ENCODE measurements around the gene COL9A3.
"Not testable (repeated sequence)": the region's sequence is repeated elsewhere in the genome, so short reads cannot be mapped to it uniquely, and the experiment has no call there.

Gene COL9A3

DNA sequence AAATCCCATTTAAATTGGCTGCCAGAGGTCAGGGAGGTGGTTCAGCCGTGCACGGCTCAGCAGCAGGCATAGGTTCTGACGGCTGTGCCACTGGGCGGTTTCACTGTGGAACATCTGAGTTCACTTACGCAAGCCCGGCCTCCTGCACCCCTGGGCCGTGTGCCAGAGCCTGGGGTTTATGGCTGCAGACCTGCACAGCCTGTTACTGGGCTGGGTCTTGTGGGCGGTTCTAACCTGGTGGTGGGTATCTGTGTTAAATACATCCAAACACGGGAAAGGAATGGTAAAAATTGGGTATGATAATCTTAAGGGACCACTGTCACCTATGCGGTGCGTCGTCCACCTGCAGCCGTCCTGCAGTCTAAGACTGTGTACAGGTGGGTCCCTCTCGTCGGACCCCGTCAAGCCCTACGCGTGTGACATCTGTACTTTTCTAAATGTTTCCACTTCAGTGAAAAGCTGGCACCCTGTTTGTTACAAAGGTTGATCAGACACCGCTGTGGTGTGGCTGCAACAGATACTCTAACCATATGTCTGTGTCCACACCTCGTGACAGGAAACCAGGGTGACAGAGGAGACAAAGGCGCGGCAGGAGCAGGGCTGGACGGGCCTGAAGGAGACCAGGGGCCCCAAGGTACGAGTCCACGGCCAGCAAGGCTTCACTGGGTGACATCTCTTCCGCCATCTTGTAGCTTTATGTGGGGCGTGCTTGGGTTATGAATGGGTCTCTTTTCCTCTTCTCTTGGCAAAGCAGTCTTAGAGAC, 21.5 kb downstream of the COL9A3 start:
- no peak for DNase-seq

DNA sequence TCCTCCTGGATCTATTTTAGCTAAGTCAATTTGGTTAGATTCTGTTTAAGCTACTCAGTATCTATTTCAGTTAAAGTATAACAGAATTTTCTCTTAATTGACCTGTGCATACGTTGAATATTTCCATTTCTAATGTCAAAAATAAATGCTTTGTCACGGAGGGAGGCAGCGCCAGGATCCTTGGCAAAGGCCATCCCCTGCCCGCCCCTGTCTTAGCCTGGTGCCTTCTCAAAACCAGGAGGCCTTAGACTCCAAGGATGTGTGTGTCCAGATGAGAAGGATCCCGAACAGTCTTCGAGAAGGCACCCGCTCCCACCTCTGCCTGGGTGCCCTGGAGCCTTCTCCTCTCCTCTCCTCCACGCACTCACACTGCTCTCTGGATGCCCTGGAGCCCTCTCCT, 22.4 kb downstream of the COL9A3 start:
- no peak for DNase-seq

DNA sequence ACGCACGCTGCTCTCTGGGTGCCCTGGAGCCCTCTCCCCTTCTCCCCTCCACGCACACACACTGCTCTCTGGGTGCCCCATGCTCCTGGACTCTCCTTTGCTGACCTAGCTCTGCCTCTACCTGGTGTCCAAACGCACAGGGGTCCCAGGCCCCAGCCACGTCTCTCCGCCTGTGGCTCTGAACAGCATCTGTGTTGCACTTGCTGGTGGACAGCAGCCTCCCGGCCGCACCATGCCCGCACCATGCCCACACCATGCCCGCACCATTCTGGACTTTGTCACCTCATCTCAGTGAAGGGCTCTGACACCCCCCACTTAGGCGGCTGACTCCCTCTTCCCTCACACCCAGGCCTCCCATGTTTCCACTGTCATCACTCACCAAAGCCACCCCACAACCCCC, 23.0 kb downstream of the COL9A3 start:
- DNase-seq: no peak

DNA sequence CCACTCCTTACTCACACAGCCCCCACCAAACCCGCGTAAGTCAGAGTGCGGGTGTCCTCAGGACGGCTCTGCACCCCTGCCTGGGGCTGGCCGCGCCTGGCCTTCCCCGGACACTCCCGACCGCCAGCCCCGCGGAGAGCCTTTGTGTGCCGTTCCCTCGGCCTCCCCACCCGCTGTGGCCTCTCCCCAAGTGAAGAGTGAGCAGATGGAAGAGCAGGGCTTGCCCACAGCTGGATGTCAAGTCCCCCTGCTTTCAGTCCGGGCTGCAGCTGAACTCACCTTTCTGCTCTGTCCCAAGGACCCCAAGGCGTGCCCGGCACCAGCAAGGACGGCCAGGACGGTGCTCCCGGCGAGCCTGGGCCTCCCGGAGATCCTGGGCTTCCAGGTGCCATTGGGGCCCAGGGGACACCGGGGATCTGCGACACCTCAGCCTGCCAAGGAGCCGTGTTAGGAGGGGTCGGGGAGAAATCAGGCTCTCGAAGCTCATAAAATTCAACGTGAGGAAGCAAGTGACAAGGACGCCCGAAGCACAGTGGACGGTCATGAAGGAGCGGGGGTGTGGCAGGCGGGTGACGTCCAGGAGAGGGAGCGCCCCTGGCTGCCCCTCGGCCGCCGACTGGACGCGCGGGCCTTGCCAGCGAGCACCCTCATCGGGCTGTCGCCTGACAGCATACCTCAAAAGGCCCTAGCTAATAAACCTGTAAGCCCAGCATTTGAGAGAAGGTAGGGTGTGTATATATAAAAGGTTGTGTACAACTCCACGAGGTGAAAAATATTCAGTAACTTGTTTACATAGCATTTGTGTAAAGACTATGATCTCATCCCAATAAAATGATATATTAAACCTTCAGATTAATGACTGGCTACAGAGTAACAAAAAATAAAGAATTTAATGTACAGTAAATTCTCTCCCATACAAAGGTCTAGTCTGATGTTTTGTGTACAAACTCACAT, 23.7 kb downstream of the COL9A3 start:
- DNase-seq: no peak

DNA sequence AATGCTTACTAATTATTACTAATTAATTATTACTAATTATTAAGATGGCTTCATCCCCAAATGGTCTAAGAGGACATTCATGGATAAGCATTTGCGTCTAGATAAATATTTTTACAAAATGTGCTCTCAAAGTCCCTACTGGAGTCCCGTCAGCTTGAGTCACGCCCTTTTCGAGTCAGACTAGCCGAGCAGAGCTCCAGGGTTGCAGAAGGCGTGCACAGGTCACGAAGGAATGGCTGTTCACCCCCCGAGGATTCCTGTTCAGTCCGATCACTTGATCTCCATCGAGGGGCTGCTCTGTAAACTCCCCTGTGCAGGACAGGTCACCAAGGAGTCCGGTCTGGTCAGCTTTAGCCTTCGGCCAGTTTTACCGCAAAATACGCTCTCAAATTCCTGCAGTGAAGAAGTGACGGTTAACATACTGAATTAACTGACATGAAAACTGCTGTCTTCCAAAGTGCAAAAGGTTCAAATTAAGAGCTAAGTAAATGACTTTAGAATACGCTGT, 24.9 kb downstream of the COL9A3 start:
- no peak for DNase-seq

DNA sequence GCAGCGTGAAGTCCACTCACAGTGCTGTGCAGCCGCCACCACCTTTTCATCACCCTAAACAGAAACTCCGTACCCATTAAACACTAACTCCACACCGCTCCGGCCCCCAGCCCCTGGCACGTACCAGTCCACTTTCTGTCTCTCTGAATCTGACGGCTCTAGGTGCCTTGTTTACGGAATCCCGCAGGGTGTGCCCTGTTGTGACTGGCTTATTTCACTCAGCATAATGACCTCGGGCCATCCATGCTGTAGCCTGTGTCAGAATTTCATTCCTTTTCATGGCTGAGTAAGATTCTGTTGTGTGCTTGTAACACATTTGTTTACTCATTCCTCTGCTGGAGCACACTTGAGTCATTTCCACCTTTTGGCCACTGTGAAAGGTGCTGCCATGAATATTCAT, 26.8 kb downstream of the COL9A3 start:
- DNase-seq: no peak

DNA sequence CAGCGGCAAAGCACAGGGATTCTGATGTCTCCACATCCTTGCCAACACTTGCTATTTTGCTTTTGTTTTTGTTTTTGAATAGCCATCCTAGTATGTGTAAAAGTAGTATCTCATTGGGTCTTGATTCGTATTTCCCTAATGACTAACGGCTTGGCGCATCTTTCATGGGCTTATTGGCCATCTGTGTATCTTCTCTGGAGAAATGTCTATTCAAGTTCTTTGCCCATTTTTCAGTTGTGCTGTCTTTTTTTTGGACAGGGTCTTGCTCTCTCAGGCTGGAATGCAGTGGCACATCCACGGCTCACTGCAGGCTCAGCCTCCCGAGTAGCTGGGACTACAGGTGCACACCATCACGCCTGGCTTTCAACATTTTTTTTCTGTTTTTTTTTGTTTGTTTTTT, 27.3 kb downstream of the COL9A3 start:
- DNase-seq: no peak

DNA sequence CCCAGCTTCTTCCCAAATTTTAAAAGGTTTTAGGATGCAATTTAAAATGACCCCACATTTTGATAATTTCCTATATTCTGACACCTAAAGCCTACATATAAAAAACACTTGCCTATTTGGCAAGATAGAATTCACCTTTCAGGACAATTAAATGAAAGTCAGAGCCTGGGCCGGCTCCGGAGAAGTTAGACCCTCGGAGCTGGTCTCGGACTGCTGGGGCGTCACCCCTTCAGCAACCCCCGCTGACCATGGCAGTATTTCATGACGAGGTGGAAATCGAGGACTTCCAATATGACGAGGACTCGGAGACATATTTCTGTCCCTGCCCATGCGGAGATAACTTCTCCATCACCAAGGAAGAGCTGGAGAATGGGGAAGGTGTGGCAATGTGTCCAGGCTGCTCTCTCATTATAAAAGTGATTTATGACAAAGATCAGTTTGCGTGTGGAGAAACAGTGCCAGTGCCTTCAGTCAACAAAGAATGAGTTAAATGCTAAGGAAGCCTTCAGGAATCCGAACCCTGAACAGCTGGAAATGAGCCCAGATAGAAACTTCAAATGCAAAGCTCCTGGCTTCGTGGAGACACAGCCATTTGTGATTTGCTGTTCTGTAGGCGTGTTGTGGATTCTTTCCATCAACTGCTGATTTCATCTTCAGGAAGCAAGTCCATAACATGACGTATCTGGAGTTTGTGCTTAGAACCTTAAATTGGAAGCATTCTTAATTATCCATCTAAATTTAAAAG, 28.7 kb downstream of the COL9A3 start:
- DNase-seq: no peak

DNA sequence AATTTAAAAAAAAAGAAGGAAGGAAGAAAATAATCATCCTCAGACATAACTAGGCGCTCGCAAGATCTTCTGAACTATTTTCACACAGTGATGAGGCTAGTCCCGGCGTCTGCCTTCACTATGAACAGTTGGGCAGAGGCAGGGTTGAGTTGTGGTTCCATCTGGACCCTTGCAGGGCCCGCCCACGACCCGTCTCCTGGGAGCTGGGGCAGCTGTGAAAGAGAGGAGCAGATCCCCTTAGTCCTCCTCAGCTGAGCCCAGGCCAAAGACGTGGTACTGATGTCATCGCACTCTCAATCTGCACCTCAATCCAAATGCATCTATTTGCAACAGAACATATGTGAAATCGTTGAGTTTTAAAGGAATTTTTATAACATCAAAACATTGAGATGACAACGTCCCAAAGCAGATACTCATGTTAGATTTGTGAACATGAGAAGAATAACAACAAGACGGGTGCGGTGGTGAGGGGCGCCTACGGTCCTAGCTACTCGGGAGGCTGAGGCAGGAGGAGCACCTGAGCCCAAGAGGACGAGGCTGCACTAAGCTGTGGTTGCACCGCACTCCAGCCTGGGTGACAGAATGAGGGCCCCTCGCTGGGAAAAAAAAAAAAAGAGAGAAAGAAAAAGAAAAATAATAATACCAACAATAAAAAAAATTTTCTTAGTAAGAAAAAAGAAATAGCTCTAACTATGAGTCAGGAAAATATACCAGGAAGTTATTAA, 29.5 kb downstream of the COL9A3 start:
- DNase-seq: no peak

DNA sequence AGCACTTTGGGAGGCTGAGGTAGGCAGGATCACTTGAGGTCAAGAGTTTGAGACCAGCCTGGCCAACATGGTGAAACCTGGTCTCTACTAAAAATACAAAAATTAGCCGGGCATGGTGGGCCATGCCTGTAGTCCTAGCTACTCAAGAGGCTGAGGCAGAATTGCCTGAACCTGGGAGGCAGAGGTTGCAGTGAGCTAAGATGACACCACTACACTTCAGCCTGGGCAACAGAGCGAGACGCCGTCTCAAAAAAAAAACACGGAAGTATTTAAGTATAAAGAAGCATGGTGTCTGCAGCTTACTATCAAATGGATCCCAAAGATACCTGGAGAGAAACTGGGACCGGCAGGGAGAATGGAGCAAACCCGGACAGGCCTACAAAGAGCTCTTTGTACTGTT, 32.1 kb downstream of the COL9A3 start:
- DNase-seq: not testable (repeated sequence)

DNA sequence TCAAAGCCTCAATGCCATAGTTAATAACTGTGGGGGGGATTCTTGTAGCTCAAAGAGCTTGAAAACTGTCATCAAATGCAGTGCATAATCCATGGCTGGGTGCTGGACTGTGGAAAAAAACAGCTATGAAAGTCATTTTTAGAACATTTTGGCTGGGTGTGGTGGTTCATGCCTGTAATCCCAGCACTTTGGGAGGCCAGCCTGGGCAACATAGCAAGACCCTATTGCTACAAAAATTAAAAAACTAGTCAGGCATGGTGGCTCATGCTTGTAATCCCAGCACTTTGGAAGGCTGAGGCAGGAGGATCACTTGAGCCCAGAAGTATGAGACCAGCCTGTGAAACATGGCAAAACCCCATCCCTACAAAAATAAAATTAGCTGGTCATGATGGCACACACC, 32.6 kb downstream of the COL9A3 start:
- no peak for DNase-seq

DNA sequence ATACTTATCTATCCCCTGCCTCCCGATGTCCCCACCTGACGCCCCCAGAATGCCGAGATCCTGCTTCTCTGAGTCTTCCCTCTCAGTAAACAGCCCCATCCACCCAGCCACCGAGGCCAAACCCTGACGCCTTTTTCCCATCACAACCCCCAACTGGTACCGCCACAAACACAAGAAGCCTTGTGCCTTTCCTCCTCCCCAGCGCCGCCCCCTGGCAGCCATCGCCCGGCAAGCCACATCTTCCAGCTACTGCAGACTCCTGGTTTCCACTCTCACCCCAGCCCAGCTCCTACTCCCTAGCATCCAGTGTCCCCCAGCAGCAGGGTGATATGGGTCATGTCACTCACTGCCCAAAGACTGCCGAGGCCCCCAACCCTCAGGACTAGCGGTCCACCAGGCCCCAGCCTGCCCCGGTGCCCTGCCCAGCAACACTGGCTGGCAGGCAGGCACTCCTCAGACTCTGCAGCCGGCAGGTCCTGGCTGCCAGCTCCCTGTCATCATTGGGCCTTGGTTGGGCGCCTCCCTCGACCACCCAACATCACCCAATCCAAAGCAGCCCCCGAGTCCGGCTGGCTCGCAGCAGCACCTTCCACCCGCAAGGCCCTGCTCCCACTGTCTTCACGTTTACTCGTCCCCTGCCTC, 33.6 kb downstream of the COL9A3 start:
- DNase-seq: no peak

DNA sequence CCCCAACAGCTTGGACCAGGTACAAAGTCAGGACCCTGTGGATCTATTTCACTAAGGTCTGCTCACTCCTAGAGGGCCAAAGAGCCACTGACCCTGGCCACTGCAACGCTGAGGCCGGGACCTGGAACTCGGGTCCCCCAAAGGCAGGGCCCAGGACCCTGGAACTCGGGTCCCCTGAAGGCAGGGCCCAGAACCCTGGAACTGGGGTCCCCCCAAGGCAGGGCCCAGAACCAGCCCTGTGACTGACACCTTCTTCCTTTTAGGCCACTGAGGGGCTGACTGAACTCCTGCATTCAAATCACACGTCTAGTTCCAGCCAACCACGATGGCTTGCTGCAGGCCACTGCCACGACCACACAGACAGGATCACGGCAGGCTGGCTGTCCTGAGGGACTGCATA, 35.3 kb downstream of the COL9A3 start:
- DNase-seq: no peak

DNA sequence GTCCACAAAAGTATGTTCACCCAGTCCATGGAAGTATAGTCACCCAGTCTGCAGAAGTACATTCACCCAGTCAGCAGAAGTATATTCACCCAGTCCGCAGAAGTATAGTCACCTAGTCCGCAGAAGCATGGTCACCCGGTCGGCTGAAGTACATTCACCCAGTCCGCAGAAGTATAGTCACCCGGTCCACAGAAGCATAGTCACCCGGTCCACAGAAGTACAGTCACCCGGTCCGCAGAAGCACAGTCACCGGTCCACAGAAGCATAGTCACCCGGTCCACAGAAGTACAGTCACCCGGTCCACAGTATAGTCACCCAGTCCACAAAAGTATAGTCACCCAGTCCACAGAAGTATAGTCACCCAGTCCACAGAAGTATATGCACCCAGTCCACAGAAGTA, 36.0 kb downstream of the COL9A3 start:
- DNase-seq: no peak

DNA sequence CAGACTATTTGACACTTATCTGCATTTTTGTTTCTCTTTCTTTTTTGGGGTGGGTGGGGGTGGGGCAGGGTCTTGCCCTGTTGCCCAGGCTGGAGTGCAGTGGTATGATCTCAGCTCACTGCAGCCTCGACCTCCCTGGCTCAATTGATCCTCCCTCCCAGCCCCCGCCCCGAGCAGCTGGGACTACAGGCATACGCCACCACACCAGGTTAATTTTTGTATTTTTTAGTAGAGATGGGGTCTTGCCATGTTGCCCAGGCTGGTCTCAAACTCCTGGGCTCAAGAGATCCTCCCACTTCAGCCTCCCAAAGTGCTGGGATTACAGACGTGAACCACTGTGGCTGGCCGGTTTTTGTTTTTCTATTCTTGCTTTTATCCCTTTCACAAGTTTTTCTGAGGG, 36.5 kb downstream of the COL9A3 start:
- DNase-seq: not testable (repeated sequence)

DNA sequence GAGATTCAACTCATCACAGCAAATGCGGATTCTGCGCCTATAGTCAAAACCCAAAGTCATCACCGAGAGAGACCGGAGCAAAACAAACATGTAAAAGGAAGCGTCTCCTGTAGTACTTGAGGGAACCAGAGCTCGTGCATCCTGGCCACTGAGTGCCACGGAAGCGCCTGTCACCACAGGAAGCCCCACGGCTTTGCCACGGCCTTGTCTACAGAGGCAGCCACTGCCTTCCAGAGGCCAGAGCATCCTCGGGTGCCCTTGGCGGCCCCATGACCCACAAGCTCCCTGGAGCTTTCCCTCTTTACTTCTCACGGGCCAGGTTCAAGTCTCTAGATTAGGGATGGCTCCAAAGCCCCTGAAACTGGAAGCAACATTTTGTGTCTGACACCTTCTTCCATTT, 37.3 kb downstream of the COL9A3 start:
- no peak for DNase-seq

DNA sequence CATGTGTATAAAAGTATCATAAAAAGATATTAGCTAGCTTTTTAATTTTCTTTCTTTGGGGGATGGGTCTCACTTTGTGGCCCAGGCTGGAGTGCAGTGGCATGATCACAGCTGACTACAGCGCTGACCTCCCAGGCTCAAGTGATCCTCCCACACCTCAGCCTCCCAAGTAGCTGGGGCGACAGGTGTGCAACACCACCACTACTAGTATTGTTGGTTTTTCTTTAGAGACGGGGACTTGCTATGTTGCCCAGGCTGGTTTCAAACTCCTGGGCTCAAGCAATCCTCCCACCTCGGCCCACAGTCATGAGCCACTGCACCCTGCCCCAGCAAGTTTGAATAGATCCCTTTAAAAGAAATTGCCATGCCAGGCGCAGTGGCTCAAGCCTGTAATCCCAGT, 38.3 kb downstream of the COL9A3 start:
- DNase-seq: no peak

DNA sequence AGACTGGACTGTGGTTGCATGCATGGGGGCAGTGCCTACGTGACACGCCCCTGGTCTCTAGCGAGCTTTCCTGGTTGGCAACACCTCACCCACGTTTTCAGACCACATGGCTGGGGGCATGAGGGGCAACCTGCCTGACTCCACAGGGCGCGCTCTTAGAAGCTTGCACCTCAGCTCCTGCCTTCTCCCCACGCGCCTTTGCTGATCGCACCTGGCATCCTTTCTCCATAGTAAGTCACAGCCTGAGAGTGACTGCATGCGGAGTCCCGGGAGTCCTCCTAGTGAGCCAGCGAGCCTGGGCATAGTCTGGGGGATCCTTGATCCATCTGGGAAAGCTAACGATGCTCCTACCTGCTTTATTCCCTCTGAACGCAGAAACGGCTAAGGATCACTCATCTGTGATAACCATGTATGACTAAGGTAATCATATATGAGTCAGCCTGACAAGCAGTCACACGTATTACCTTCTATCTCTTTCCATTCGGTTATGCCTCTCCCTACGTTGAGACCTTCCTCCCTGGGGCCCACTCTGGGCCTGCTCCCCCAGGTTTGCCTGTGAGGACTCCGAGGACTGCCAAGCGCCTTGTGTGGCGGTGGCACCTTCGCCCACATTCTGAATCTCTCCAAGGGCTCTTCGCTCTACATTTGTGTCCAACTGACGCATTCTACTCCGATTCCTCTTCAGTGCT, 40.2 kb downstream of the COL9A3 start:
- DNase-seq: no peak

DNA sequence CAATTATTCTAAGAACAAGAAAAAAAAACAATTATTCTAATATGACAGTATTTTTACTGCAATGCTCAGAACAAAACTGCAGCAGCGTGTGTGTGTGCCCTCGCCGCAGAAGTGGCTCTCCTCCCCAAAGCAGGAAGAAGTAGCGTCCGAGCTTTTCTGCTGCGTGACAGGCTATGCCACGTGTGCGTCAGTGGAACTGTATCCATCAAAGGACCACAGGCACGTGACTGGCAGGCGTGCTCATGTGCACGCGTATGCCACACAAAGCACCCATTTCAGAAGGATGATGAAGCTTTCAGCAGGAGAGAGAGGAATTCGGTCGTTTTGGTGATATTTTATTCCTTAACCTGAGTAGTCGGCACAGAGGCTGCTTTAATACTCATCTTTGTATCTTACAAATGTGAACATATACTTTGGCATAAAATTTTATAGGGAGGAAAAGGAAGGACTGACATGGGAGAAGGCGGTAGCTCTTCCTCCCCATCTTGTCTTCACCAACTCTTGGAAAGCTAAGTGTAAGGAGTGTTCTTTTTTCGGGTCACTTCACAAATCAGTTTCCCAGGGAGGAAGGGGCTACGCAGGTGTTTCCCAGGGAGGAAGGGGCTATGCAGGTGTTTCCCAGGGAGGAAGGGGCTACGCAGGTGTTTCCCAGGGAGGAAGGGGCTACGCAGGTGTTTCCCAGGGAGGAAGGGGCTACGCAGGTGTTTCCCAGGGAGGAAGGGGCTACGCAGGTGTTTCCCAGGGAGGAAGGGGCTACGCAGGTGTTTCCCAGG, 41.4 kb downstream of the COL9A3 start:
- DNase-seq: no peak

DNA sequence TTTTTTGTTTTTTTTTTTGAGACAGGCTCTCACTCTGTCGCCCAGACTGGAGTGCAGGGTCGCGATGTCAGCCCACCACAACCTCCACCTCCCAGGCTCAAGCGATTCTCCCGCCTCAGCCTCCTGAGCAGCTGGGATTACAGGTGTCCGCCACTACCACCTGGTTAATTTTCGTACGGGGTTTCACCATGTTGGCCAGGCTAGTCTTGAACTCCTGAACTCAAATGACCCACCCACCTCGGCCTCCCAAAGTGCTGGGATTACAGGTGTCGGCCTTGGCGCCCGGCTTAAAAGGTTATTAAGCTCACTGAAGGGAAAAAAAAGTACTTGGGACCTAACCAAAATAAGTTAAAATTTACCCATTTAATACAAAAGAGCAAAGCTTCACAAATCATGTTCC, 42.9 kb downstream of the COL9A3 start:
- no peak for DNase-seq
